ENCODE data around the gene NEK1. TPM values are rescaled to one million over a fixed set of nuclear protein-coding genes. Genes with fewer than 3 reads are reported as not detected.

The NEK1 gene
- total RNA-seq, 4 donors from 2014 or later, result 15.5 to 31.2 (median 20.3) TPM

GRCh38 chr4:169376421-169376820, 236.0 kb downstream of the NEK1 start:
- Histone ChIP-seq H3K27ac (no peak overlapping the region), H3K4me3 (replicated peaks in 1 of 3) (no peak overlapping the region), H3K36me3 (no peaks in the 10 kb centered on the region), H3K9me3 (no peaks in the 10 kb centered on the region), H3K4me1 (no peaks in the 10 kb centered on the region), H3K27me3 (no peaks in the 10 kb centered on the region)
- no peak for TF ChIP-seq CTCF (IDR thresholded peaks at IDR 0.05)
- TF ChIP-seq POLR2A (IDR thresholded peaks at IDR 0.05), result no peak
- no peak for DNase-seq
- WGBS, 2 donors, result 92 to 93% methylated on average over 1 of the region's 1 CpG
- intact Hi-C loops (cut with DNase I), result no loop called here

DNA sequence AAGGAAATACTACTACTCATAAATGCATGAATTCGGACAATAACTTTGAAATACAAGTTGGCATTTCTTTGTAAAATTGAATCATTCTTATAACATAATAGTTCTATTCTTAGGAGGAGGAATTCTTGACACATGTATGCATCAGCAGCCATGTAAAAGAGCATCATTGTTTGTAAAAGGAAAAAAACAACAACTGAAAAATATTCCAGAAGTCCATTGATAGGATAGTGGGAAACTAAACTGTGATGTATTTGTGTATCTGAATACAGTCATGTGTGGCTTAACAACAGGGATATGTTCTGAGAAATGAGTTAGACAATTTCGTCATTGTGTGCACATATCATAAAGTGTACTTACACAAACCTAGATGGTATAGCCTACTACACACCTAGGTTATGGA, 239.6 kb downstream of the NEK1 start:
- H3K36me3 ChIP-seq, result no peaks in the 10 kb centered on the region

DNA sequence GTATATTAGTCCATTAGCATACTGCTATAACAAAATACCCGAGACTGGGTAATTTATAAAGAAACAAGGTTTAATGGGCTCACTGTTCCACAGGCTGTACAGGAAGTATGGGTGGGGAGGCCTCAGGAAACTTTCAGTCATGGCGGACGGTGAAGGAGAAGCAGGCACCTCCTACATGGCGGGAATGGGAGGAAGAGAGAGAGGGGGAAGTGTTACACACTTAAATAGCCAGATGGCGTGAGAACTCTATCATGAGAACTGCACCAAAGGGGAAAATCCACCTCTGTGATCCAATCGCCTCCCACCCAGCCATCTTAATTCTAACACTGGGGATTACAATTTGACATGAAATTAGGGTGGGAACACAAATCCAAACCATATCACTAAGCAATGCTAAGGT, 242.7 kb downstream of the NEK1 start:
- Histone ChIP-seq H3K4me1 (no peaks in the 10 kb centered on the region), H3K36me3 (no peaks in the 10 kb centered on the region), H3K27ac (no peak overlapping the region), H3K9me3 (no peaks in the 10 kb centered on the region), H3K4me3 (replicated peaks in 1 of 3) (no peak overlapping the region), H3K27me3 (no peaks in the 10 kb centered on the region)
- no peak for TF ChIP-seq CTCF (IDR thresholded peaks at IDR 0.05)
- TF ChIP-seq POLR2A (IDR thresholded peaks at IDR 0.05), result no peak
- 92 to 93% methylated on average over 6 of the region's 6 CpGs for WGBS, 2 donors
- DNase-seq, result no peak
- intact Hi-C loops (cut with DNase I), result no loop called here

More for the DNA sequence above, 239.6 kb downstream of the NEK1 start:
- DNase-seq, result no peak
- WGBS, 2 donors, result 89 to 94% methylated on average over 2 of the region's 2 CpGs
- TF ChIP-seq CTCF (IDR thresholded peaks at IDR 0.05) (no peak), POLR2A (IDR thresholded peaks at IDR 0.05) (no peak)
- H3K9me3 ChIP-seq, result no peaks in the 10 kb centered on the region
- H3K27ac ChIP-seq, result no peak overlapping the region
- H3K27me3 ChIP-seq, result no peaks in the 10 kb centered on the region
- intact Hi-C loops (cut with DNase I), result no loop called here
- no peaks in the 10 kb centered on the region for H3K4me1 ChIP-seq
- H3K4me3 ChIP-seq (replicated peaks in 1 of 3), result no peak overlapping the region

DNA sequence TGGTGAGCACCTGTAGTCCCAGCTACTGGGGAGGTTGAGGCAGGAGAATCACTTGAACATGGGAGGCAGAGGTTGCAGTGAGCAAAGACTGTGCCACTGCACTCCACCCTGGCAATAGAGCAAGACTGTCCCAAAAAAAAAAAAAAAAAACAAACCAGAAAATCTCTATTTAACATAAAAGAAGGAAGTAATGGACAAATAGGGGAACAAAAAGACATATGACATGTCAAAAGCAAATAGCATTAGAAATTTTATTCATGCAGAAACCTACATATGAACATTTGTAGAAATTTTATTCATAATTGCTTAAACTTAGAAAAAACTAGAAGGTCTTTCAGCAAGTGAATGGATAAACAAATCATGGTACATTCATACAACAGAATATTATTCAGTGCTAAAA, 244.6 kb downstream of the NEK1 start:
- no peak overlapping the region for H3K27ac ChIP-seq
- no peaks in the 10 kb centered on the region for H3K36me3 ChIP-seq
- TF ChIP-seq CTCF (IDR thresholded peaks at IDR 0.05), result no peak
- no peak for TF ChIP-seq POLR2A (IDR thresholded peaks at IDR 0.05)
- H3K9me3 ChIP-seq, result no peaks in the 10 kb centered on the region
- H3K4me1 ChIP-seq, result no peaks in the 10 kb centered on the region
- no peak overlapping the region for H3K4me3 ChIP-seq (replicated peaks in 1 of 3)
- no peak for DNase-seq
- intact Hi-C loops (cut with DNase I), result no loop called here
- H3K27me3 ChIP-seq, result no peaks in the 10 kb centered on the region

- intact Hi-C loops (cut with DNase I), result no loop called here
- 91 to 98% methylated on average over 5 of the region's 5 CpGs for WGBS, 2 donors
Measured at GRCh38 chr4:169366821-169367220, 245.6 kb downstream of the NEK1 start.

More at GRCh38 chr4:169366821-169367220, 245.6 kb downstream of the NEK1 start:
- no peaks in the 10 kb centered on the region for H3K36me3 ChIP-seq
- H3K27ac ChIP-seq, result no peak overlapping the region
- no peak for DNase-seq
- no peak overlapping the region for H3K4me3 ChIP-seq (replicated peaks in 1 of 3)
- TF ChIP-seq POLR2A (IDR thresholded peaks at IDR 0.05) (no peak), CTCF (IDR thresholded peaks at IDR 0.05) (no peak)
- no peaks in the 10 kb centered on the region for H3K9me3 ChIP-seq
- H3K27me3 ChIP-seq, result no peaks in the 10 kb centered on the region
- no peaks in the 10 kb centered on the region for H3K4me1 ChIP-seq
